HuH-7.5 (cell line): Measurements from ENCODE around the gene NOP16.

Experiments used
- DNase-seq: peaks from one replicate; pipeline ENCODE4 v3.0.0; 2011; ENCODE audit warnings: low spot score

NOP16 gene, protein sequence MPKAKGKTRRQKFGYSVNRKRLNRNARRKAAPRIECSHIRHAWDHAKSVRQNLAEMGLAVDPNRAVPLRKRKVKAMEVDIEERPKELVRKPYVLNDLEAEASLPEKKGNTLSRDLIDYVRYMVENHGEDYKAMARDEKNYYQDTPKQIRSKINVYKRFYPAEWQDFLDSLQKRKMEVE

GRCh38 chr5:176388444-176389134 lies at the start of gene NOP16, which contains the start of gene HIGD2A:
Gene NOP16 (minus strand): TSS chr5:176388598. CDS start chr5:176388539, 59 bp downstream.
Gene HIGD2A (plus strand): TSS chr5:176388751. CDS start chr5:176388820, 69 bp downstream.
- peak; percentile 97 for DNase-seq

DNA sequence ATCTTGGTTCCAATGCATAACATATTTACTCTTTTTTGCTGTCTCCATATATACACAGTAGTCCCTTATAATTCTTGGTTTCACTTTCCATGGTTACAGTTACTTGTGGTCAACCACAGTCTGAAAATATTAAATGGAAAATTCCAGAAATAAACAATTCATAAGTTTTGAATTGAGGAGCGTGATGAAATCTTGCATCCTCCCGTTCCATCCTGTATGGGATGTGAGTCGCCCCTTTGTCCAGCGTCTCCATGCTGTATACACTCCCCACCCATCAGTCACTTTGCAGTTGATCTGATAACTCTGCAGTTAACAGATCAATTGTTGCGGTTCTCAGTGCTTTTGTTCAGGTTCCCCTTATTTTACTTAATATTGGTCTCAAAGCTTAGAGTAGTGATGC lies 48.3 kb upstream of the NOP16 start:
- no peak for DNase-seq

DNA sequence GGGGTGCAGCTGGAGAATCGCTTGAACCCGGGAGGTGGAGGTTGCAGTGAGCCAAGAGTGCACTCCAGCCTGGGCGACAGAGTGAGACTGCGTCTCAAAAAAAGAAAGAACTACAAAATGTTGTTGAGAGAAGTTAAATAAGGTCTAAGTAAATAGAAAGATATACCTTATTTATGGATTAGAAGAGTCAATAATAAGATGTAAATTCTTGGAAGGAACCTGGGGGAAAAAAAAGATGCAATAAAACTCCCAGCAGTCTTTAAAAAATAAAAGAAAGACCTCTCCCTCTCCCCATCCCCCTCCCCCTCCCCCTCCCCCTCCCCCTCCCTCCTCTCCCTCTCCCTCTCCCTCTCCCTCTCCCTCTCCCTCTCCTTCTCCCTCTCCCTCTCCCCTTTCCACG lies 44.3 kb upstream of the NOP16 start:
- no peak for DNase-seq

GRCh38 chr5:176429972-176430371 lies 41.6 kb upstream of the NOP16 start:
- DNase-seq, result no peak

DNA sequence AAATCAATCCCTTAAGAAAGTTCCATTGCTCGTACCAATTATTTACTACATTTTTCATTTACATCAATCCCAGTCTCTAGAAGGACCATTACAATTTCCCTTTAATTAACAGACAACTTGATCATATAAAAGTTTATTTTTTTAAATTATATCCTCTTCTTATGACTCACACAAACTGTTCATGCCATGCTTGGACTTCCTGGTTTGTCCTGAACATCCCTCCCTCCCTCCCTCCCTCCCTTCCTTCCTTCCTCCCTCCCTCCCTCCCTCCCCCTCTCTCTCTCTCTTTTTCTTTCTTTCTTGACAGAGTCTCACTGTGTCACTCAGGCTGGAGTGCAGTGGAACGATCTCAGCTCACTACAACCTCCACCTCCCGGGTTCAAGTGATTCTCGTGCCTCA lies 39.6 kb upstream of the NOP16 start:
- DNase-seq, result no peak

- no peak for DNase-seq
Measured at GRCh38 chr5:176426876-176427275, 38.5 kb upstream of the NOP16 start.

DNA sequence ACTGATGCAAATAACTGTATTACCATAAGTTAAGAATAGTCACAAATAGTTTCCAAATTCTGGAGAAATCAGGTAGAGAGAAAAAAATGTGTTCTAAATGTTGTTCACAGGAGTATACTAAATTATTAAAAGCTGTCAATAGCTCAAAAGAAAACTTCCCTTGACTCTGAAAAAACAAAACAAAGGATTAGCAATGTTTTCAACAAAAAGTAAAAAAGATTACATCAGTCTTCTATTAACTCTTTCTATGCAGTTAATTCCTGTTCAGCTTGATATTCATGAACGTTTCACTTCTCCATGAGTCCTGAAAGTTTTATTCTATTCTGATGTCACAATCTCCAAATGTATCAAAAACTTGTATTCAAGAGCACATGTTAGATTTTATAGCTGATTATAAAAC lies 37.4 kb upstream of the NOP16 start:
- no peak for DNase-seq

DNA sequence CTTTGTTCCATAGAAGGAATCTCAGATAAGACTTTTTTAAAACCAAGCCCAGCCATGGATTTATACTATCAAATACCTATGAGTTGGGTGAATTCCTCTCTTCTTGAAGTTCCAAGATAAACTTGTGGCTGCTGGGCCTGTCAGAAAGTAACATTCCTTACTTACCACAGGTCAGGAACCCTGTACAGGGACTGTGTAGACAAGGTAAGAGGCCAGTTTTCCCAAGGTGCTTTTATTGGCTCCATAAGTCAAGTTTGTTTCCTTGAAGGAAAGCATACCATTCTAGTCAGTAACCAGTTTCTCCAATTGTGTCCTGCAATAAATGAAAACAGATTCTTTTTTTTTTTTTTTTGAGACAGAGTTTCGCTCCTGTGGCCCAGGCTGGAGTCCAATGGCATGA lies 36.7 kb upstream of the NOP16 start:
- DNase-seq, result no peak

- DNase-seq, result no peak
Measured at GRCh38 chr5:176424181-176424580, 35.8 kb upstream of the NOP16 start.

GRCh38 chr5:176420972-176421544 lies 32.7 kb upstream of the NOP16 start:
- no peak for DNase-seq

DNA sequence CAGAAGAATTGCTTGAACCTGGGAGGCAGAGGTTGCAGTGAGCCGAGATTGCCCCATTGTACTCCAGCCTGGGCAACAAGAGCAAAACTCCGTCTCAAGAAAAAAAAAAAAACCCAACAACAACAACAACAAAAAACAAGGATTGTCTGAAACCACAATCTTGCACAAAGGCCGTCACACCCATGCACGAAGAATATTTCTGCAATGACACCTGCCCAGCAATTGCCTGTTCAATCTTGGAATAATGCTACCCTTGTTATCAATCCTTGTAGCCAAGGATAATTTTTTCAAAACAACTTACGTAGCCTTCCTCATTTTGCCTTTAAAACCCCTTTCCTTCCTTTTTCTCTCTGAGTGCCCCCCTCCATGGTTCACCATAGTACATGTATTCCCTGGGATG lies 31.7 kb upstream of the NOP16 start:
- no peak for DNase-seq

- no peak for DNase-seq
Measured at GRCh38 chr5:176418251-176418650, 29.9 kb upstream of the NOP16 start.

DNA sequence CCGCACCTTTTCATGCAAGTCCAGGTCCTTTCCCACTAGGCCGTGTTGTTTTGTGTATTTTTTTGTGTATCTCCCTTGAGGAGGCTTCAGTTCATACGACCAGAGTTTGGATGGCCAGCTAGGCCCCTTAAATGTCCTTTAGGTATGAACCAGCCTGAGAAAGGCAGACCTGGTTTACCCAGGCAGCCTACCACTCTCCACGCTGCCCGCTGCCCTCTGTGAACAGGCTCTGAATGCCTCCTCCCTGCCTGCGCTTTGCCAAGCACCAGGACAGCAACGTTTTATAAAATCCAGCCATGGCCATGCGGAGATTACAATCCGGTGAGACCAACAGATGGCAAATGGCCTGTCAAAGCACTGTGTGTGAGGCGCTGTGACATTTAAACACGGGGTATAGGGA lies 28.6 kb upstream of the NOP16 start:
- no peak for DNase-seq

- DNase-seq, result peak; percentile 92
Measured at GRCh38 chr5:176415952-176416924, 27.8 kb upstream of the NOP16 start, which contains the start of gene CLTB. Gene CLTB (minus strand): TSS chr5:176416539. CDS start chr5:176416363, 176 bp downstream.

- no peak for DNase-seq
Measured at GRCh38 chr5:176415240-176415951, 27.0 kb upstream of the NOP16 start.

GRCh38 chr5:176414704-176415103 lies 26.3 kb upstream of the NOP16 start:
- no peak for DNase-seq

GRCh38 chr5:176413709-176414191 lies 25.4 kb upstream of the NOP16 start:
- DNase-seq, result no peak

DNA sequence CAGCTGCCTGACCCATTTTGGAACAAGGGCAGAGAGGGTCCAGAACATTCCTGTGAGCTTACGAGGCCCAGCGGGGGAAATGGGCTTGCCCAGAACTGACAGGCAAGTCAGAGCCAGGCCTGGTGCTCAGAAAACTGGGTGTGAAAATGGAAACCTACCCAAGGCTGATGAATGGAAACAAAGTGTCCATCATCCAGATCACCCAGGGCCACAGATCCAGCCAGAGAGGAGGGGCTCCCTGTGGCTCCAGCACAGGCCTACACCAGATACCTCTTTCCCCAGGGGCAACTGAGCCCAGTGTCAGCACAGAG lies 24.8 kb upstream of the NOP16 start:
- no peak for DNase-seq

DNA sequence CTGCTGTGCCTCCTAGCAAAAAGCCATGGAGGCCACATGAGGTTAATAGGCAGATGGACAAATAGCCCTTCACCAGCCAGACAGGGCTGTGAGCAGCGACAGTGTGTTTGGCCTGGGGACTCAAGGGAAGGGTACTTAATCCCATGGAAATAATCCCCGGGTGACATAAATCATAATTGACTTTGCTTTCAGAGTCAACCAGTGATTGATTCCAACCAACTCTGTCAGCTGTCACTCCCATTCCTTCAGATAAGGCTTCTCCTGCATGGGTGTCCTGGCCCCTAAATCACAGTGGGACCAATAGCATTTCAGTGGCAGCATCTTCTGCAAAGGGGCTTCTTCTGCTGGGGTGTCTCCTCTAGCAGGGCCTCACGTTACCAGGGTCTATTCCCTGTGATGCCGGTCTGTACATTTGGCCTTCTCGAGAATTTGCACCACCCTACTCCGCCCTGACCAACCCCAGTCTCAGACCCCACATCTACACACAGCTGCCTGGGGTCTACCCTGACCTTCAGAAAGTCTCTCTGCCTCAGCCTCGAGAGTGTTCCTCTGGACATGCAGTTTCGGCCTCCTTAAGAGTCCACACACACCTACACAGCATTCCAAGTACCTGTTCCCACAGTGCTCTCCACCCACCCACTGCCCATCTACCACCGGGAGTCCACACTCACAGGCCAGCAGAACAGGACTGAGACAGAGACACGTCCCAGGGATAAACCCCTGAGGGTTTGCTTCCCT lies 24.3 kb upstream of the NOP16 start:
- no peak for DNase-seq

GRCh38 chr5:176410486-176411180 lies 22.2 kb upstream of the NOP16 start:
- DNase-seq, result no peak
